ENCODE data around the gene CNTLN.
"Not testable (repeated sequence)": the region's sequence is repeated elsewhere in the genome, so short reads cannot be mapped to it uniquely, and the experiment has no call there.

Gene CNTLN

DNA sequence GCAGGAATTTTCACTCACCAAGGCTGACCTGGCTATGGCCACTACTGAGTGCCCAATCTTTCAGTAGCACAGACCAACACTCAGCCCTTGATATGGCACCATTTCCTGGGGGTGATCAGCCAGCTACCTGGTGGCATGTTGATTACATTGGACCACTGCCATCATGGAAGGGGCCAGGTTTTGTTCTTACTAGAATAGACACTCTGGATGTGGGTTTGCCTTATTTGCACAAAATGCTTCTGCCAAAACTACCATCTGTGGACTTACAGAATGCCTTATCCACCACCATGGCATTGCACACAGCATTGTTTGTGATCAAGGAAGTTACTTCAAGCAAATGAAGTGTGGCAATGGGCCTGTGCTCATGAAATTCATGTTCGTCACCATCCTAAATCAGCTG, 374.3 kb downstream of the CNTLN start:
- no peak for DNase-seq (ENCODE audit: low read depth, low spot score)

GRCh38 chr9:17509701-17510100, 374.9 kb downstream of the CNTLN start:
- DNase-seq (ENCODE audit: low read depth, low spot score): no peak

GRCh38 chr9:17519761-17520160, 384.9 kb downstream of the CNTLN start:
- DNase-seq (ENCODE audit: low read depth, low spot score): no peak

GRCh38 chr9:17520268-17521064, 385.6 kb downstream of the CNTLN start:
- no peak for DNase-seq (ENCODE audit: low read depth, low spot score)

GRCh38 chr9:17521100-17521855, 386.4 kb downstream of the CNTLN start:
- no peak for DNase-seq (ENCODE audit: low read depth, low spot score)

GRCh38 chr9:17526726-17527125, 391.9 kb downstream of the CNTLN start:
- DNase-seq (ENCODE audit: low read depth, low spot score): not testable (repeated sequence)

- DNase-seq (ENCODE audit: low read depth, low spot score): no peak
These were observed 394.0 kb downstream of the CNTLN start for GRCh38 chr9:17528859-17529258.

GRCh38 chr9:17531642-17532254, 396.9 kb downstream of the CNTLN start:
- DNase-seq (ENCODE audit: low read depth, low spot score): no peak

- no peak for DNase-seq (ENCODE audit: low read depth, low spot score)
These were observed 397.6 kb downstream of the CNTLN start for GRCh38 chr9:17532461-17532860.

- no peak for DNase-seq (ENCODE audit: low read depth, low spot score)
These were observed 400.3 kb downstream of the CNTLN start for GRCh38 chr9:17535176-17535575.

DNA sequence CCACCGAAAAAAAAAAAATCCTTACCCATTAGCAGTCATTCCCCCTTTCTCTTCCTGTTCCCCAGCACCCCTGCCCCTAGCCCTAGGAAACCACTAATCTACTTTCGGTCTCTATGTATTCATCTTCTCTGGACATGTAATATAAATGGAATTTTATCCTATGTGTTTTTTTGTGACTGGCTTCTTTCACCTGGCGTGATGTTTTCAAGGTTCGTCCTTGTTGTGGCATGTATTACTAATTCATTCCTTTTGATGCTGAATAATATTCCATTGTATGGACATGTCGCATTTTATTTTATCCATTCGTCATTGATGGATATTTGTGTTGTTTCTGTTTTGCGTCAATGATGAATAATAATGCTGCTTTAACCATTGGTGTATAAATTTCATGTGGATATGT, 401.2 kb downstream of the CNTLN start:
- no peak for DNase-seq (ENCODE audit: low read depth, low spot score)

DNA sequence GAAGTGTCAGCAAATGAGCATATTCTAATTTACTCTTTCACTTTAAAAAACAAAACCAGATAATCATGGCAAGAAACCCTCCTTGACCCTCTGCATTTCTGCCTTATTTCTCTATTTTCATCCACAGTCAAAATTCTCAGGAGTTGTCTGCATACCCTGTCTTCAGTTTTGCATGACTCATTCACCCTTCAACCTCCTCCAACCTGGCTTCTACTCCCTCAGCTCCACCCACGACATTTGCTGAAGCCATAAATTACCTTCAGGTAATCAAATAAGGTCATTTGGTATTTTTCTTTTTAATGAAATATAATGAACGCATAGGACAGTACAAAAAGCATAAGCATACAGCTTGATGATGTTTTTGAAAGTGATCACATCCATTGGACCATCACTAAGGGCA, 416.2 kb downstream of the CNTLN start:
- DNase-seq (ENCODE audit: low read depth, low spot score): no peak
